Measurements from ENCODE around the gene ATN1.

The ATN1 gene

GRCh38 chr12:6946920-6947374 is 19.2 kb downstream of the ATN1 start:
- no peak for DNase-seq

- DNase-seq = no peak
These were observed 19.9 kb downstream of the ATN1 start for GRCh38 chr12:6947615-6948014.

- no peak for DNase-seq
These were observed 21.3 kb downstream of the ATN1 start for GRCh38 chr12:6948873-6949594.

- no peak for DNase-seq
These were observed 22.6 kb downstream of the ATN1 start for GRCh38 chr12:6950401-6950801.

GRCh38 chr12:6950811-6951540 is 23.2 kb downstream of the ATN1 start, which contains the start of gene PTPN6:
Gene PTPN6 (plus strand): TSS chr12:6951356. CDS start chr12:6951513, 157 bp downstream.
- no peak for DNase-seq

- DNase-seq = no peak
These were observed 23.9 kb downstream of the ATN1 start for GRCh38 chr12:6951551-6952120.

- DNase-seq = no peak
These were observed 24.5 kb downstream of the ATN1 start for GRCh38 chr12:6952121-6952862.

- DNase-seq = no peak
These were observed 25.2 kb downstream of the ATN1 start for GRCh38 chr12:6952863-6953441.

GRCh38 chr12:6953442-6954315 is 25.9 kb downstream of the ATN1 start:
- DNase-seq = no peak

- no peak for DNase-seq
These were observed 26.8 kb downstream of the ATN1 start for GRCh38 chr12:6954316-6955107.

- no peak for DNase-seq
These were observed 27.6 kb downstream of the ATN1 start for GRCh38 chr12:6955108-6956020.

- DNase-seq = no peak
These were observed 28.4 kb downstream of the ATN1 start for GRCh38 chr12:6956021-6956727.

GRCh38 chr12:6957151-6957701 is 29.5 kb downstream of the ATN1 start:
- no peak for DNase-seq

GRCh38 chr12:6957741-6958608 is 30.2 kb downstream of the ATN1 start:
- DNase-seq = no peak

GRCh38 chr12:6958609-6959057 is 30.9 kb downstream of the ATN1 start:
- DNase-seq = no peak

GRCh38 chr12:6959058-6959804 is 31.5 kb downstream of the ATN1 start:
- DNase-seq = no peak
